HCT116 (cell line): ENCODE data around the gene CACNA2D2. TPM values are rescaled to one million over a fixed set of nuclear protein-coding genes. Genes with fewer than 3 reads are reported as not detected.

Source experiments
- ATAC-seq: fragments of 200-7000 bp; cut with Tn5 transposase; 2 replicates; pipeline ENCODE4 v1.9.1; 2020; ENCODE audit warnings: mild to moderate bottlenecking, moderate library complexity
- BruUV-seq: library from RNA; stranded (reverse); fragments of 400-500 nt; replicated peaks from 2 replicates; lab custom pipeline; 2021; lab: Mats Ljungman, UMichigan
- CTCF ChIA-PET: fragments of 300-600 bp; sonication (Branson Sonifier 250); formaldehyde crosslinking; loops from one replicate; lab custom pipeline; 2021; ENCODE audit warnings: antibody characterized with exemption; lab: Charles Lee
- POLR2A ChIA-PET: fragments of 300-600, 350-600 bp; sonication (Branson Sonifier 250); formaldehyde crosslinking; loops from one replicate; lab custom pipeline; 2021; ENCODE audit warnings: antibody characterized with exemption; lab: Charles Lee
- RAD21 ChIA-PET, 2 experiments: fragments of 300-600 bp; sonication (Branson Sonifier 250); formaldehyde crosslinking; loops; one replicate each; lab custom pipeline; 2023; ENCODE audit warnings: low total read pairs in 2 of 2; ENCODE audit not compliant: uncharacterized antibody in 2 of 2, unreplicated experiment in 2 of 2, low non-redundant PET in 1 of 2; lab: Charles Lee
- DNase-seq: peaks from one replicate; pipeline ENCODE4 v3.0.0-alpha.2; 2010; ENCODE audit warnings: low read depth, low spot score
- H2AFZ ChIP-seq: fragments of 200-600 bp; shearing (Covaris generic), sonication (generic); 2 replicates; pipeline ENCODE4 v1.6.1; 2017; ENCODE audit warnings: low read depth, mixed run types, mixed read lengths, antibody characterized with exemption, low read length; ENCODE audit not compliant: poor library complexity, severe bottlenecking
- H3K27ac ChIP-seq: 2 replicates; pipeline ENCODE4 v1.5.1; 2012; ENCODE audit warnings: low read depth, low read length
- H3K27me3 ChIP-seq: fragments of 200-600 bp; sonication (generic); 2 replicates; pipeline ENCODE4 v1.6.1; 2016; ENCODE audit warnings: mixed run types, low read length, mixed read lengths; ENCODE audit not compliant: insufficient read depth
- H3K36me3 ChIP-seq, 2 experiments: fragments of 200-500 bp in 1 of 2; fragments of 200-600 bp in 1 of 2; sonication (Bioruptor generic) in 1 of 2; sonication (generic) in 1 of 2; 2 replicates each; pipeline versions ENCODE4 v1.5.1 to v1.6.1; 2014 to 2016; ENCODE audit warnings: low read length in 2 of 2, inconsistent platforms in 1 of 2, mixed read lengths in 1 of 2, mixed run types in 1 of 2; ENCODE audit not compliant: insufficient read depth in 2 of 2, control insufficient read depth in 1 of 2
- H3K4me1 ChIP-seq, 2 experiments: fragments of 200-600 bp in 1 of 2; sonication (generic) in 1 of 2; 2 replicates each; pipeline versions ENCODE4 v1.5.1 to v1.6.1; 2012 to 2017; ENCODE audit warnings: low read length in 2 of 2, inconsistent platforms in 1 of 2, mild to moderate bottlenecking in 1 of 2, mixed read lengths in 1 of 2, mixed run types in 1 of 2, moderate library complexity in 1 of 2; ENCODE audit not compliant: insufficient read depth in 2 of 2, control insufficient read depth in 1 of 2
- H3K4me2 ChIP-seq: fragments of 200-600 bp; sonication (generic); 2 replicates; pipeline ENCODE4 v1.6.1; 2017; ENCODE audit warnings: mixed run types, low read length, mixed read lengths
- H3K4me3 ChIP-seq, 2 experiments: fragments of 200-600 bp in 1 of 2; sonication (generic) in 1 of 2; replicated peaks in 1 of 2; 2 replicates each; pipeline ENCODE4 v1.5.1; 2011 to 2016; ENCODE audit warnings: low read length in 2 of 2, control low read depth in 1 of 2, low read depth in 1 of 2, mild to moderate bottlenecking in 1 of 2, mixed read lengths in 1 of 2, mixed run types in 1 of 2
- H3K79me2 ChIP-seq: fragments of 200-600 bp; sonication (generic); 2 replicates; pipeline ENCODE4 v1.6.1; 2017; ENCODE audit warnings: mild to moderate bottlenecking, mixed run types, low read length, moderate library complexity, mixed read lengths; ENCODE audit not compliant: insufficient read depth
- H3K9ac ChIP-seq: fragments of 200-600 bp; sonication (generic); 2 replicates; pipeline ENCODE4 v1.6.1; 2016; ENCODE audit warnings: low read length, mixed read lengths
- H3K9me2 ChIP-seq: fragments of 200-600 bp; sonication (generic), shearing (Covaris generic); 2 replicates; pipeline ENCODE4 v1.6.1; 2017; ENCODE audit warnings: mixed run types, mild to moderate bottlenecking, moderate library complexity; ENCODE audit not compliant: insufficient read depth
- H3K9me3 ChIP-seq, 2 experiments: fragments of 200-500 bp in 1 of 2; fragments of 200-600 bp in 1 of 2; sonication (Bioruptor generic) in 1 of 2; sonication (generic) in 1 of 2; 2 replicates each; pipeline ENCODE4 v1.6.1; 2014 to 2017; ENCODE audit warnings: low read length in 2 of 2, mixed read lengths in 2 of 2, inconsistent platforms in 1 of 2, low read depth in 1 of 2, mild to moderate bottlenecking in 1 of 2, mixed run types in 1 of 2, moderate library complexity in 1 of 2; ENCODE audit not compliant: control insufficient read depth in 1 of 2, insufficient read depth in 1 of 2
- H4K20me1 ChIP-seq: fragments of 200-600 bp; sonication (generic), shearing (Covaris generic); 2 replicates; pipeline ENCODE4 v1.6.1; 2017; ENCODE audit warnings: mixed run types, mild to moderate bottlenecking, moderate library complexity; ENCODE audit not compliant: insufficient read depth
- CEBPB ChIP-seq: IDR thresholded peaks from 2 replicates; pipeline ENCODE4 v1.6.1; 2012; ENCODE audit warnings: low read depth
- CTCF ChIP-seq, 3 experiments: fragments of 200-600 bp in 1 of 3; sonication (generic) in 1 of 3; IDR thresholded peaks in 2 of 3; conservative IDR thresholded peaks in 1 of 3; 2 replicates each; pipeline ENCODE4 v1.5.1; 2012 to 2017; ENCODE audit warnings: low read depth in 2 of 3, low read length in 2 of 3, antibody characterized with exemption in 1 of 3, borderline replicate concordance in 1 of 3, control low read depth in 1 of 3, mild to moderate bottlenecking in 1 of 3, mixed read lengths in 1 of 3, mixed run types in 1 of 3, moderate library complexity in 1 of 3; ENCODE audit not compliant: insufficient read depth in 1 of 3
- EGR1 ChIP-seq: IDR thresholded peaks from 2 replicates; pipeline ENCODE4 v1.6.1; 2012; ENCODE audit warnings: low read depth
- ELF1 ChIP-seq: IDR thresholded peaks from 2 replicates; pipeline ENCODE4 v1.6.1; 2012; ENCODE audit warnings: low read depth, borderline replicate concordance
- EZH2 ChIP-seq: fragments of 200-600 bp; sonication (generic); IDR thresholded peaks from 2 replicates; pipeline ENCODE4 v1.6.1; 2017; ENCODE audit warnings: antibody characterized with exemption, mixed run types
- EZH2phosphoT487 ChIP-seq: fragments of 200-600 bp; IDR thresholded peaks from 2 replicates; pipeline ENCODE4 v1.6.1; 2018; ENCODE audit warnings: antibody characterized with exemption, borderline replicate concordance
- FOSL1 ChIP-seq: IDR thresholded peaks from 2 replicates; pipeline ENCODE4 v1.6.1; 2012; ENCODE audit warnings: low read depth
- JUND ChIP-seq: IDR thresholded peaks from 2 replicates; pipeline ENCODE4 v1.6.1; 2012
- POLR2A ChIP-seq: IDR thresholded peaks from 2 replicates; pipeline ENCODE4 v1.7.0; 2011; ENCODE audit warnings: borderline replicate concordance; ENCODE audit not compliant: insufficient read depth, insufficient read length; ENCODE audit errors: extremely low read depth
- POLR2AphosphoS5 ChIP-seq: IDR thresholded peaks from 2 replicates; pipeline ENCODE4 v1.6.1; 2011; ENCODE audit warnings: mild to moderate bottlenecking, low read depth, low read length, moderate library complexity
- REST ChIP-seq: IDR thresholded peaks from 2 replicates; pipeline ENCODE4 v1.6.1; 2012; ENCODE audit warnings: low read depth
- SIN3A ChIP-seq: IDR thresholded peaks from 2 replicates; pipeline ENCODE4 v1.6.1; 2012; ENCODE audit warnings: low read depth
- SP1 ChIP-seq: IDR thresholded peaks from 2 replicates; pipeline ENCODE4 v1.6.1; 2012; ENCODE audit warnings: low read depth
- SRF ChIP-seq: IDR thresholded peaks from 2 replicates; pipeline ENCODE4 v1.6.1; 2012; ENCODE audit warnings: low read depth
- ZBTB33 ChIP-seq: IDR thresholded peaks from 2 replicates; pipeline ENCODE4 v1.6.1; 2011; ENCODE audit warnings: mild to moderate bottlenecking, low read length, moderate library complexity; ENCODE audit not compliant: insufficient replicate concordance; ENCODE audit errors: extremely low read depth
- ZFX ChIP-seq: fragments of 450-650 bp; IDR thresholded peaks from 2 replicates; pipeline ENCODE4 v1.6.1; 2017
- intact Hi-C: fragments of 100-400 bp; cut with micrococcal nuclease; formaldehyde crosslinking; loops from 2 replicates; pipeline ENCODE4 v1.10.0; 2022
- total RNA-seq: library from RNA; stranded (reverse); gene quantifications from one replicate; pipeline ENCODE4 v1.2.1, GENCODE V29; 2021; ENCODE audit not compliant: unreplicated experiment

The CACNA2D2 gene
- total RNA-seq, 1 experiment from 2014 or later: 10.2 TPM

GRCh38 chr3:50427217-50427616, 76.2 kb downstream of the CACNA2D2 start:
- Histone ChIP-seq H3K27ac (no peak overlapping the region), H3K9ac (no peak overlapping the region), H4K20me1 (no peaks in the 10 kb centered on the region), H3K36me3 (no peaks in the 10 kb centered on the region), H3K4me2 (no peak overlapping the region), H3K9me2 (no peaks in the 10 kb centered on the region), H3K79me2 (no peaks in the 10 kb centered on the region), H3K4me1 (no peaks in the 10 kb centered on the region), H3K9me3 (no peaks in the 10 kb centered on the region), H2AFZ (no peak overlapping the region), H3K4me3 (no peak overlapping the region), H3K27me3 (no peaks in the 10 kb centered on the region)
- BruUV-seq: no TSS peak
- ATAC-seq (no peak), DNase-seq (no peak)
- TF ChIP-seq EGR1 (no peak), FOSL1 (no peak), CTCF (IDR thresholded peaks at IDR 0.05 in 2 of 3, conservative IDR thresholded peaks at IDR 0.05 in 1 of 3; ENCODE audit: borderline replicate concordance in 1 of 3, insufficient read depth in 1 of 3, low read depth in 2 of 3, low read length in 2 of 3) (no peak), POLR2AphosphoS5 (no peak), ZFX (no peak), EZH2 (no peak), EZH2phosphoT487 (no peak), POLR2A (no peak), SIN3A (no peak), SP1 (no peak), JUND (no peak)
- intact Hi-C loops: no loop called here
- RAD21 ChIA-PET: no interaction called here
- POLR2A ChIA-PET: interaction anchor here (1.0 kb wide), 1 partner anchor 76 kb away, joined by 3 read pairs; no protein-coding TSS in a partner anchor
- CTCF ChIA-PET: no interaction called here

GRCh38 chr3:50425911-50426310, 77.5 kb downstream of the CACNA2D2 start:
- Histone ChIP-seq H3K27ac (no peak overlapping the region), H3K9ac (no peak overlapping the region), H3K9me3 (no peaks in the 10 kb centered on the region), H3K27me3 (no peaks in the 10 kb centered on the region), H2AFZ (no peak overlapping the region), H3K9me2 (no peaks in the 10 kb centered on the region), H3K36me3 (no peaks in the 10 kb centered on the region), H3K4me1 (no peaks in the 10 kb centered on the region), H4K20me1 (no peaks in the 10 kb centered on the region), H3K79me2 (no peaks in the 10 kb centered on the region), H3K4me2 (no peak overlapping the region), H3K4me3 (no peak overlapping the region)
- CTCF ChIA-PET: no interaction called here
- POLR2A ChIA-PET: no interaction called here
- no TSS peak for BruUV-seq
- intact Hi-C loops: no loop called here
- RAD21 ChIA-PET: no interaction called here
- DNase-seq (no peak), ATAC-seq (no peak)
- TF ChIP-seq ZBTB33 (no peak), CEBPB (no peak), ZFX (no peak), POLR2AphosphoS5 (no peak), ELF1 (no peak), SRF (no peak), REST (no peak)
